Adipocyte (in vitro differentiated cells): ENCODE data around the gene TNFRSF19.

Experiments used
- DNase-seq: peaks from one replicate; pipeline ENCODE4 v3.0.0-alpha.2; 2015; ENCODE audit warnings: low read depth
- H3K27me3 ChIP-seq: replicated peaks from 2 replicates; pipeline ENCODE4 v1.7.0; 2013; ENCODE audit warnings: mild to moderate bottlenecking, low read length, moderate library complexity; ENCODE audit not compliant: control insufficient read depth, insufficient read depth
- H3K36me3 ChIP-seq: 2 replicates; pipeline ENCODE4 v1.7.0; 2013; ENCODE audit warnings: low read length, mild to moderate bottlenecking, moderate library complexity; ENCODE audit not compliant: control insufficient read depth, insufficient read depth, severe bottlenecking
- H3K4me1 ChIP-seq: 2 replicates; pipeline ENCODE4 v1.7.0; 2013; ENCODE audit warnings: mild to moderate bottlenecking, low read length, moderate library complexity; ENCODE audit not compliant: control insufficient read depth, insufficient read depth
- H3K4me3 ChIP-seq: 2 replicates; pipeline ENCODE4 v1.7.0; 2013; ENCODE audit warnings: mild to moderate bottlenecking, low read length, moderate library complexity
- H3K9ac ChIP-seq: 2 replicates; pipeline ENCODE4 v1.7.0; 2013; ENCODE audit warnings: mild to moderate bottlenecking, low read length, moderate library complexity
- H3K9me3 ChIP-seq: 2 replicates; pipeline ENCODE4 v1.7.0; 2013; ENCODE audit warnings: mild to moderate bottlenecking, low read length, moderate library complexity; ENCODE audit not compliant: control insufficient read depth

The TNFRSF19 gene

DNA sequence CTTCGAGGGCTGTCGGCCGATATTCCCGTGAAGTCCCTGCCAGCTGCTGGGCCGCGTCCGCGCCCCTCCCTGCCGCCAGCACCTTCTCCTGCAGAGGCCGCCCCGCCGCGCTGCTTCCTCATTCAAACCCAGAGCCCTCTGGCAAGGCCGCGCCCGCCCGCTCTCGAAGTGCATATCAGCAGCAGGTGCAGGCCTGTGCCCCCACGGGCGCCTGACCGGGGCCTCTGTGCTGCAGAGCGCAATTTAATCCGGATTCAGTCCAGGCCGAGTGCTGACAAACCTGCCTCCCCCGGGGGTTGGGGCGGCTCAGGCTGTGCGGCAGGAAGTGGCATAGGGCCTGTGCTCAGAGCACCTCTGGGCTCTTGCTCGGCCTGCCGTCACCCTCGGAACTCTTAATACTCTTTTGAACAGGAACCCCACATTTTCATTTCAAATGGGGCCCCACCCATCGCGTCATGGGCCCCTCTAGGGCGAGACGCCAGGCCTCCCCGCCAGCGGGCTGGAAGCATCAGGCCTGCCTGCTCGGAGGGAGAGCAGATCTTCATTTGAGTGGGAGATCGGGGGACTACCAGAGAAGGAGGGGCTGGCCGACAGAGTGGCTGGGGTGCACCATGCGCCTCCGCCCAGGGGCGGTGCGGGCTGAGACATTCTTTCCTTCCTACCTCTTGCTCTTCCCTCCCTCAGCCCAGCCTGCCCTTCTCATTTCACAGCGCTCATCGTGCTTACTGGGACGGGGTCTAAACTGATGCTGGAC is 125.7 kb downstream of the TNFRSF19 start:
- DNase-seq = no peak
- peaks cover 43% of the 10 kb centered on the region for H3K4me1 ChIP-seq
- H3K27me3 ChIP-seq = no peaks in the 10 kb centered on the region

DNA sequence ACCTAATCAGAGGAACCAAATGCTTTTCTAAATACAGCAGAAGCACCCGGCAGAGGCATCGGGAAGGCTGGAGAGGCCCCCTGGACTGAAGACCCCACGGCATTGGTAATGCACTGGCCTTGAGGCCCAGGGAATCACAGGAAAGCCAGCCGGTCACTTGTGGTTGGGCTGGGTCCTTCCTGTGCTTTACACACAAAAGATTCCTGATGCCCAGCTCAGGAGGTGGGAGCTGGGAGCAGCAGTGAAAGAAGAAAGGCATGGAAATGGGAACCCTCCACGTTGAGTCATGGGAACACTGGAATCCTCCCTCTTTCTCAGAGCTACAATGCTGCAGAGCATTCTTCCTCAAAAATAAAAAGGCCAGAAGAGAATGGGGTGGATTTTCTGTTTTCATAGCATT is 126.4 kb downstream of the TNFRSF19 start:
- DNase-seq = no peak
- H3K9me3 ChIP-seq = no peaks in the 10 kb centered on the region
- no peak overlapping the region for H3K4me3 ChIP-seq
- no peaks in the 10 kb centered on the region for H3K27me3 ChIP-seq
- peaks cover 48% of the 10 kb centered on the region for H3K4me1 ChIP-seq
- no peaks in the 10 kb centered on the region for H3K36me3 ChIP-seq
- peak overlapping the region; percentile 53 for H3K9ac ChIP-seq

More for the DNA sequence above, 125.7 kb downstream of the TNFRSF19 start:
- Histone ChIP-seq H3K36me3 (no peaks in the 10 kb centered on the region), H3K9me3 (no peaks in the 10 kb centered on the region), H3K9ac (peak overlapping the region; percentile 53), H3K4me3 (no peak overlapping the region)

DNA sequence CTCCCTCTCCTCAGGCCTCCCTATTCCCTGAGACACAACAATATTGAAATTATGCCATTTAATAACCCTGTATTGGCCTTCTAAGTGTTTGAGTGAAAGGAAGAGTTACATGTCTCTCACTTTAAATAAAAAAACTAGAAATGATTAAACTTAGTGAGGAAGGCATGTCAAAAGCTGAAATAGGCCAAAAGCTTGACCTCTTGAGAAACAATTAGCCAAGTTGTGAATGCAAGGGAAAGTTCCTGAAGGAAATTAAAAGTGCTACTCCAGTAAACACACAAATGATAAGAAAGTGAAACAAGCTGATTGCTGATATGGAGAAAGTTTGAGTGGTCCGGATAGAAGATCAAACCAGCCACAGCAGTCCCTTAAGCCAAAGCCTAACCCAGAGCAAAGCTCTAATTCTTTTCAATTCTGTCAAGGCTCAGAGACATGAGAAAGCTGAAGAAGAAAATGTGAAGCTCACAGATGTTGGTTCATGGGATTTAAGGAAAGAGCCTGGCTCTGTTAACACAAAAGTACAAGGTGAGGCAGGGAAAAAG is 127.6 kb downstream of the TNFRSF19 start:
- H3K27me3 ChIP-seq = no peaks in the 10 kb centered on the region
- H3K4me1 ChIP-seq = peaks cover 59% of the 10 kb centered on the region
- no peak for DNase-seq
- no peak overlapping the region for H3K4me3 ChIP-seq
- no peaks in the 10 kb centered on the region for H3K9me3 ChIP-seq
- no peaks in the 10 kb centered on the region for H3K36me3 ChIP-seq
- H3K9ac ChIP-seq = peak overlapping the region; percentile 59

- no peaks in the 10 kb centered on the region for H3K27me3 ChIP-seq
- no peaks in the 10 kb centered on the region for H3K36me3 ChIP-seq
- H3K4me1 ChIP-seq = peaks cover 71% of the 10 kb centered on the region
- no peaks in the 10 kb centered on the region for H3K9me3 ChIP-seq
- no peak overlapping the region for H3K9ac ChIP-seq
- no peak for DNase-seq
- no peak overlapping the region for H3K4me3 ChIP-seq
Observed at GRCh38 chr13:23699271-23699670, 129.1 kb downstream of the TNFRSF19 start.

GRCh38 chr13:23701186-23701585 is 131.0 kb downstream of the TNFRSF19 start:
- no peaks in the 10 kb centered on the region for H3K9me3 ChIP-seq
- no peaks in the 10 kb centered on the region for H3K27me3 ChIP-seq
- peaks cover 75% of the 10 kb centered on the region for H3K4me1 ChIP-seq

GRCh38 chr13:23701636-23702035 is 131.4 kb downstream of the TNFRSF19 start:
- no peak for DNase-seq
- Histone ChIP-seq H3K27me3 (no peaks in the 10 kb centered on the region), H3K4me1 (peaks cover 70% of the 10 kb centered on the region), H3K36me3 (no peaks in the 10 kb centered on the region), H3K9ac (peak overlapping the region; percentile 51), H3K4me3 (peak overlapping the region; percentile 61), H3K9me3 (no peaks in the 10 kb centered on the region)

More at GRCh38 chr13:23701186-23701585, 131.0 kb downstream of the TNFRSF19 start:
- Histone ChIP-seq H3K9ac (peak overlapping the region; percentile 51), H3K4me3 (peak overlapping the region; percentile 61), H3K36me3 (no peaks in the 10 kb centered on the region)
- no peak for DNase-seq

DNA sequence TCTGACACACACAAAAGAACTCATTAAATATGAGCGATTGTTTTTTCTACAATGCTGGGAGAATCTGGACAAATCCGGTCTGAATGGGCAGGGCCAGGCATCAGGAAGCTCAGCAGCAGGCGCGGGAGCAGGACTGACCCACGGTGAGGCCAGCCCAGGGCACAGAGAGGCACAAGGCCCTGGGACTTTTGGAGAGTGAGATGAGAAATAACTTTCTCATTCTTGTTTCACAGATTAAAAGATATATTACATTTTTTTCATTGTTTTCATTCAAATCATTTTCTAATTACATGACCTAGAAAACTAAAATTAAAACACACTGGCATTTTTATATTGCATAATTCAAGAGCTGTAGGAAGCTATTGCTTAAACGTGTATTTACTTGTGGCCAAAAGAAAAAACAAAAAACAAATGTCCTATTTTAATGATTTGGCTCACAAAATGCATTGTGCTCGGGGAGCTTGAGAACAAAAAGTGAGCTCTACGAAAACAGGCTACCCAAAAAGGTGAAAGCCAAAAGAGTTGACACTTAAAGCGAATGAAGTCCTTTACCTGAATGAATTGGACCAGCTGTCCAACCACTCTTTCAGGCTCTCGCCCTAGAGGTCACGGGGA is 133.1 kb downstream of the TNFRSF19 start:
- Histone ChIP-seq H3K4me3 (no peak overlapping the region), H3K9ac (no peak overlapping the region), H3K36me3 (no peaks in the 10 kb centered on the region), H3K4me1 (peaks cover 53% of the 10 kb centered on the region), H3K9me3 (no peaks in the 10 kb centered on the region), H3K27me3 (no peaks in the 10 kb centered on the region)
- DNase-seq = peak; percentile 71

GRCh38 chr13:23705583-23705982 is 135.4 kb downstream of the TNFRSF19 start:
- Histone ChIP-seq H3K4me3 (no peak overlapping the region), H3K4me1 (peaks cover 43% of the 10 kb centered on the region), H3K9me3 (no peaks in the 10 kb centered on the region), H3K27me3 (no peaks in the 10 kb centered on the region), H3K36me3 (no peaks in the 10 kb centered on the region), H3K9ac (peak overlapping the region; percentile 0)
- DNase-seq = peak; percentile 59

GRCh38 chr13:23707674-23708073 is 137.5 kb downstream of the TNFRSF19 start:
- Histone ChIP-seq H3K4me1 (peaks cover 26% of the 10 kb centered on the region), H3K36me3 (no peaks in the 10 kb centered on the region), H3K9ac (no peak overlapping the region), H3K27me3 (no peaks in the 10 kb centered on the region), H3K4me3 (no peak overlapping the region), H3K9me3 (no peaks in the 10 kb centered on the region)
- peak; percentile 42 for DNase-seq

DNA sequence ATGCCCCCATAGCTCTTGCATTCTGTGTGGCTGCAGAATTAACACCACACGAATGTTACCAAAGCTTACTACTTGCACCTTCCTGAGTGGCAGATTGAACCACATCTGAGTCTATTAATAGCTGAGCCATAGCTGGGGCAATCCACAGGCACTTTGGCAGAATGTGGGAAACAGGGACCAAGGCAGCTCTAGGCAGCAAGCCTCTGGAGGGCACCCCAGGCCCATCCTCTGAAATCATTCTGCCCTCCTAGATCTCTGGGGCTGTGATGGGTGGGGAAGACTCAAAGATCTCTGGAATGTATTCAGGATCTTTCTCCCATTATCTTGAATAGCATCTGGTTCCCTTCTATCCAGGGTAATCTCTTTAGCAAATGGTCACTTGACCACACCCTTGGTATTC is 139.3 kb downstream of the TNFRSF19 start:
- Histone ChIP-seq H3K4me1 (peaks cover 12% of the 10 kb centered on the region), H3K9ac (no peak overlapping the region), H3K36me3 (no peaks in the 10 kb centered on the region), H3K27me3 (peaks cover under 1% of the 10 kb centered on the region), H3K4me3 (no peak overlapping the region), H3K9me3 (peaks cover 10% of the 10 kb centered on the region)
- DNase-seq = no peak

- H3K27me3 ChIP-seq = peaks cover 4% of the 10 kb centered on the region
- peaks cover 10% of the 10 kb centered on the region for H3K9me3 ChIP-seq
- H3K9ac ChIP-seq = no peak overlapping the region
- no peaks in the 10 kb centered on the region for H3K36me3 ChIP-seq
- H3K4me3 ChIP-seq = no peak overlapping the region
- DNase-seq = no peak
- H3K4me1 ChIP-seq = peaks cover 7% of the 10 kb centered on the region
Observed at GRCh38 chr13:23710366-23710765, 140.2 kb downstream of the TNFRSF19 start.
